ENCODE data around the gene GNAZ. TPM values are rescaled to one million over a fixed set of nuclear protein-coding genes. Genes with fewer than 3 reads are reported as not detected.
"Not testable (repeated sequence)": the region's sequence is repeated elsewhere in the genome, so short reads cannot be mapped to it uniquely, and the experiment has no call there.

GNAZ gene
- total and polyA plus RNA-seq, 7 experiments from 2014 or later, result 0.12 to 2.0 (median 0.31) TPM; not detected in 3

DNA sequence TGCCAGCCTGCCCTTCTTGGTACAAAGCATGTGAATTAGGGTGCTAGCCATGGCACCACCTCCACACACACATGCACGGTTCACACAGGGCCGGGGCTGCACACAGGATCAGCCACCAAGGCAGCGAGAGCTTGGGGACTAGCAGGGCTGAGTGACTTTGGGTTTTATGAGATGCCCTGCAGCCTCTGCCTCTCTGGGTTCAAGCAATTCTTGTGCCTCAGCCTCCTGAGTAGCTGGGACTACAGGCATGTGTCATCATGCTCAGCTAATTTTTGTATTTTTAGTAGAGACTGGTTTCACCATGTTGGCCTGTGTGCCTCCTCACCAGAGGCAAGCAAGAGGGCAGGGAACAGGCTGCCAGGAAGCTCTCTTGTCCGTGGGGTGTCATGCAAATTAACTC is 66.7 kb downstream of the GNAZ start:
- H3K27me3 Mint-ChIP-seq; H3K9me3 ChIP-seq (ENCODE audit: control insufficient read depth in 2 of 3, low read length in 3 of 3); H3K9me3 Mint-ChIP-seq; H3K36me3 Mint-ChIP-seq; ATAC-seq; H3K27me3 ChIP-seq (ENCODE audit: control insufficient read depth in 2 of 2, insufficient read depth in 2 of 2, low read length in 2 of 2); H3K36me3 ChIP-seq (ENCODE audit: control insufficient read depth in 2 of 3, insufficient read depth in 3 of 3, low read length in 3 of 3); intact Hi-C loops (cut with micrococcal nuclease); H3K4me3 ChIP-seq (ENCODE audit: low read length); DNase-seq: not testable (repeated sequence)
- Mint-ChIP-seq H3K4me3 (peak overlapping the region in 3 of 10 donors; percentile 39 to 83 (median 78)), H3K4me1 (peaks cover 16 to 45% (median 41%) of the 10 kb centered on the region in 7 donors), H3K27ac (peak overlapping the region in 8 of 9 donors; percentile 79 to 98 (median 95))
- Histone ChIP-seq H3K27ac (ENCODE audit: low read depth, low read length) (peak overlapping the region; percentile 72), H3K4me1 (ENCODE audit: control insufficient read depth in 2 of 2, insufficient read depth in 2 of 2, low read length in 2 of 2) (peaks cover 45 to 57% of the 10 kb centered on the region in 2 donors)
- ChIA-PET POLR2A (interaction anchor here (1.4 kb wide), 1 partner anchor 12 kb away, joined by 4 read pairs; no protein-coding TSS in a partner anchor), CTCF (interaction anchor here (1.1 to 2.2 kb wide), 2 partner anchors 18 to 178 kb away, joined by 3 to 11 read pairs; no protein-coding TSS in a partner anchor)

DNA sequence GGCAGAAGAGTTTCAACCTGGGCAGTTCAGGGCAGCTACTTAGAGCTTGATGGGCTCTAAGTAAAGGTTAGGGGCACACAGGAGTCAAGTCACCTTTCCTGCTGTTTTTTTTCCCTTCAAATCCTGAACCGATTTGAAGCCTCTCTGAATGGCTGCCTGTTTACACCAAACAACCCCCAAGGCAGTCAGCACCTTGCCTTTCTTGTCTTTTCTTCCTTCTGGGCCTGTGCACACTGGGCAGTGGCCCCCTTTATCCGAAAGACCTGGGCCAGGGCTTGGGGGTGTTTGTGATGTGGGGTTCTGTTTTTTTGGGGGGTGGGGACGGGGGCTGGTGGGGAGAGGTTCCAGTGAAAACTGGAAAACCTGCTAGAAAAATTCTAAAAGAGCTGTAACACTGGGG is 67.1 kb downstream of the GNAZ start:
- intact Hi-C loops (cut with micrococcal nuclease), result no loop called here

DNA sequence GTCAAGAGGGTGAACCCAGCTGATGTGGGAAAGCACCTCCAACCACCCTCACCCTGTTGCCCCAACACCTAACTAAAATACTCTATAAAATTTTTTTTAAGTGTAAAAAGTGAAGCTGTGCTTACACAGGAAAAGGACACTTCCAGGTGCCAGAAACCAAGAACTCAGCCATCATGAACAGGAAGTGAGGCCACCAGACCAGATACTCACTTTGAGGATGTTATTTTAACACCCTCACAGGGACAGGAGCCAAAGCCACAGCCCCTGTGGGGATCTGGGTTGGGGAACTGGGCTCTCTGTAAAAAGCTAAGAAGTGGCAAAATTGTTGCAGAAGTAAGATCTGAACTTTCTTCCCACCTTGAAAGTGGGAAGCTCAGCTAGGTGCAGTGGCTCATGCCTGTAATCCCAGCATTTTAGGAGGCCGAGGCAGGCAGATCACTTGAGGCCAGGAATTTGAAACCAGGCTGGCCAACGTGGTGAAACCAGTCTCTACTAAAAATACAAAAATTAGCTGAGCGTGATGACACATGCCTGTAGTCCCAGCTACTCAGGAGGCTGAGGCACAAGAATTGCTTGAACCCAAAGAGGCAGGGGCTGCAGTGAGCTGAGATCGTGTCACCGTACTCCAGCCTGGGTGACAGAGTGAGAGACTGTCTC is 67.7 kb downstream of the GNAZ start:
- no peaks in the 10 kb centered on the region for H3K36me3 ChIP-seq (ENCODE audit: control insufficient read depth in 2 of 3, insufficient read depth in 3 of 3, low read length in 3 of 3)
- peaks cover 53 to 67% of the 10 kb centered on the region in 2 donors for H3K4me1 ChIP-seq (ENCODE audit: control insufficient read depth in 2 of 2, insufficient read depth in 2 of 2, low read length in 2 of 2)
- peak; percentile 54 for ATAC-seq
- CTCF ChIA-PET, result interaction anchor here (1.1 to 2.2 kb wide), 5 partner anchors 10 to 183 kb away, joined by 3 to 11 read pairs (median 4); no protein-coding TSS in a partner anchor
- peaks cover 21 to 56% (median 51%) of the 10 kb centered on the region in 7 donors for H3K4me1 Mint-ChIP-seq
- POLR2A ChIA-PET, result interaction anchor here (1.4 kb wide), 2 partner anchors 11 to 19 kb away, joined by 4 read pairs; no protein-coding TSS in a partner anchor
- H3K9me3 Mint-ChIP-seq, result no peaks in the 10 kb centered on the region
- peak overlapping the region; percentile 91 to 99 (median 96) for H3K27ac Mint-ChIP-seq
- H3K4me3 ChIP-seq (ENCODE audit: low read length), result peak overlapping the region; percentile 44
- H3K27me3 Mint-ChIP-seq, result peaks cover 0 to 5% (median 0%) of the 10 kb centered on the region in 5 donors
- peak overlapping the region; percentile 62 to 83 (median 72) for H3K4me3 Mint-ChIP-seq
- DNase-seq, result peak; percentile 25 to 61 (median 45)
- no peaks in the 10 kb centered on the region for H3K9me3 ChIP-seq (ENCODE audit: control insufficient read depth in 2 of 3, low read length in 3 of 3)
- intact Hi-C loops (cut with micrococcal nuclease), result no loop called here
- H3K36me3 Mint-ChIP-seq, result no peaks in the 10 kb centered on the region
- peak overlapping the region; percentile 72 for H3K27ac ChIP-seq (ENCODE audit: low read depth, low read length)
- H3K27me3 ChIP-seq (ENCODE audit: control insufficient read depth in 2 of 2, insufficient read depth in 2 of 2, low read length in 2 of 2), result no peaks in the 10 kb centered on the region

More for the DNA sequence above, 67.1 kb downstream of the GNAZ start:
- Mint-ChIP-seq H3K27ac (peak overlapping the region; percentile 91 to 99 (median 96)), H3K36me3 (no peaks in the 10 kb centered on the region), H3K27me3 (peaks cover 0 to 5% (median 0%) of the 10 kb centered on the region in 5 donors), H3K4me1 (peaks cover 20 to 50% (median 46%) of the 10 kb centered on the region in 7 donors), H3K4me3 (peak overlapping the region in 8 of 10 donors; percentile 62 to 83 (median 74)), H3K9me3 (no peaks in the 10 kb centered on the region)
- no peaks in the 10 kb centered on the region for H3K36me3 ChIP-seq (ENCODE audit: control insufficient read depth in 2 of 3, insufficient read depth in 3 of 3, low read length in 3 of 3)
- no peaks in the 10 kb centered on the region for H3K27me3 ChIP-seq (ENCODE audit: control insufficient read depth in 2 of 2, insufficient read depth in 2 of 2, low read length in 2 of 2)
- ChIA-PET POLR2A (interaction anchor here (1.4 kb wide), 2 partner anchors 12 to 18 kb away, joined by 4 read pairs; no protein-coding TSS in a partner anchor), CTCF (interaction anchor here (1.1 to 2.2 kb wide), 3 partner anchors 18 to 183 kb away, joined by 3 to 11 read pairs (median 4); no protein-coding TSS in a partner anchor)
- no peak for ATAC-seq
- no peaks in the 10 kb centered on the region for H3K9me3 ChIP-seq (ENCODE audit: control insufficient read depth in 2 of 3, low read length in 3 of 3)
- peak overlapping the region; percentile 72 for H3K27ac ChIP-seq (ENCODE audit: low read depth, low read length)
- peak overlapping the region; percentile 20 for H3K4me3 ChIP-seq (ENCODE audit: low read length)
- DNase-seq, result no peak
- H3K4me1 ChIP-seq (ENCODE audit: control insufficient read depth in 2 of 2, insufficient read depth in 2 of 2, low read length in 2 of 2), result peaks cover 48 to 62% of the 10 kb centered on the region in 2 donors

DNA sequence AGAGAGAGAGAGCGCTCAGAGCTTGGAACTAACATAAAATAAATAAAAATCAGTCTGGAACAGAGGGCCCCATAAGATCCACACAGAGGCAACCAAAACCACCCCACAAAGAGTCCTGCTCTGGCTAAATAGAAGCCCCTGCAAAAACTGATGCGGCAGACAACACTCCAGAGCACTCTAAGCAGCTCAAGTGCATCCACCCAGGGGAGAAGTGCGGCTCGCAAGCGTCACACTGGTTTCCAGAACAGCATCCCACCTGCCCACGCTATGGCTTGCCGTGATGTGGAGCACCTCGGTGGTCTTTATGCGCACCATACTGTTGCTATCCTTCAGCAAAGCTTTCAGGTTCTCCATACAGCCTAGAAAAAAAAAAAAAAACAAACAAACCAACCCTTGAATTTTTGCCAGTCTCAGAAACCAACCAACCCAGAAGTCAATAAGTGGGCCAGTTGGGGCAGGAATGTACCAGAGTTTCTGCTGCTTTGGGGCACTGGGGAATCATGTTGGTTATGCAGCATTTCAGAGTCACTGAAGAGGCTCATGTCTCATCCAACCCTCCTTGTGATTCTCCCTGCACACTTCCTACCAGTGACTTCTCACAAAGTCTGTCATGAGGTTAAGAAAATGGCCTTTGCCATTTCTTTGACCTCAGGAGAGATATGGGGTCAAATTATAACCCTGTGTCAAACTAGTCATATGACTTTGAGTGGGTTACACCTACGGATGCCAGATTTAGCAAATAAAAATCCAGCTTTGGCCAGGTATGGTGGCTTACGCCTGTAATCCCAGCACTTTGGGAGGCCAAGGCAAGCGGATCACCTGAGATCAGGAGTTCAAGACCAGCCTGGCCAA is 68.5 kb downstream of the GNAZ start:
- H3K36me3 ChIP-seq (ENCODE audit: control insufficient read depth in 2 of 3, insufficient read depth in 3 of 3, low read length in 3 of 3), result no peaks in the 10 kb centered on the region
- ChIA-PET CTCF (interaction anchor here (1.1 to 2.2 kb wide), 4 partner anchors 11 to 184 kb away, joined by 3 to 11 read pairs (median 4); no protein-coding TSS in a partner anchor), POLR2A (interaction anchor here (1.4 kb wide), 1 partner anchor 19 kb away, joined by 4 read pairs; no protein-coding TSS in a partner anchor)
- H3K27ac Mint-ChIP-seq, result peak overlapping the region; percentile 91 to 99 (median 96)
- peaks cover 57 to 72% of the 10 kb centered on the region in 2 donors for H3K4me1 ChIP-seq (ENCODE audit: control insufficient read depth in 2 of 2, insufficient read depth in 2 of 2, low read length in 2 of 2)
- peak overlapping the region; percentile 72 for H3K27ac ChIP-seq (ENCODE audit: low read depth, low read length)
- ATAC-seq (no peak), DNase-seq (no peak)
- intact Hi-C loops (cut with micrococcal nuclease), result no loop called here
- peaks cover 26 to 64% (median 55%) of the 10 kb centered on the region in 7 donors for H3K4me1 Mint-ChIP-seq
- peaks cover 0 to 2% (median 0%) of the 10 kb centered on the region in 11 donors for H3K9me3 Mint-ChIP-seq
- H3K4me3 ChIP-seq (ENCODE audit: low read length), result peak overlapping the region; percentile 44
- H3K9me3 ChIP-seq (ENCODE audit: control insufficient read depth in 2 of 3, low read length in 3 of 3), result no peaks in the 10 kb centered on the region
- H3K27me3 Mint-ChIP-seq, result peaks cover 0 to 4% (median 0%) of the 10 kb centered on the region in 5 donors
- peak overlapping the region; percentile 1 to 83 (median 72) for H3K4me3 Mint-ChIP-seq
- no peaks in the 10 kb centered on the region for H3K27me3 ChIP-seq (ENCODE audit: control insufficient read depth in 2 of 2, insufficient read depth in 2 of 2, low read length in 2 of 2)
- H3K36me3 Mint-ChIP-seq, result no peaks in the 10 kb centered on the region

DNA sequence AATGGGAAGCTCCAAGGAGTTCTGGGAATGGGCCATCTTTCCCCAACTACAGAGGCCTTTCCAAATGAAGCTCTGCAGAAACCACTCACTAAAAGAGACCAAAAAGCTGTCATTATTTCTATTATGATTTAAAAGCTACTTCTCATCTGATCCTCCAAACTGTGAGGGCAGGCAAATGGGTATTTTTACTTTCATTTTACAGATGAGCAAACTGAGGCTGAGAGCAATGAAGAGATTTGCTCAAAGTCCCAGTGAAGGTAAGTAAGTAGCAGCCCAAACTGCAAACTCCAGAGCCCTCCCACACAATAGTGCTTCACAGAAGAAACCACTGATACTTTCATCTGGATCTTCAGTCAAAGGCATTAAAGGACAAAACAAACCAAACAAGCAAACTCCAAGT is 70.1 kb downstream of the GNAZ start:
- no peaks in the 10 kb centered on the region for H3K36me3 ChIP-seq (ENCODE audit: control insufficient read depth in 2 of 3, insufficient read depth in 3 of 3, low read length in 3 of 3)
- peaks cover 32 to 79% (median 70%) of the 10 kb centered on the region in 7 donors for H3K4me1 Mint-ChIP-seq
- no peak overlapping the region for H3K27ac ChIP-seq (ENCODE audit: low read depth, low read length)
- no peaks in the 10 kb centered on the region for H3K36me3 Mint-ChIP-seq
- ChIA-PET POLR2A (interaction anchor here (0.6 to 2.4 kb wide), 4 partner anchors 18 to 335 kb away, joined by 3 to 11 read pairs (median 4); no protein-coding TSS in a partner anchor), CTCF (no interaction called here)
- ATAC-seq (no peak), DNase-seq (no peak)
- no peak overlapping the region for H3K4me3 Mint-ChIP-seq
- intact Hi-C loops (cut with micrococcal nuclease), result loop anchor here in 1 of 2 donors (5.0 kb wide), 2 partner anchors 752 to 1403 kb away; partner anchors contain the start of genes MIF and YPEL1
- H3K9me3 ChIP-seq (ENCODE audit: control insufficient read depth in 2 of 3, low read length in 3 of 3), result no peaks in the 10 kb centered on the region
- no peaks in the 10 kb centered on the region for H3K27me3 ChIP-seq (ENCODE audit: control insufficient read depth in 2 of 2, insufficient read depth in 2 of 2, low read length in 2 of 2)
- H3K9me3 Mint-ChIP-seq, result peaks cover 0 to 2% (median 0%) of the 10 kb centered on the region in 11 donors
- H3K4me1 ChIP-seq (ENCODE audit: control insufficient read depth in 2 of 2, insufficient read depth in 2 of 2, low read length in 2 of 2), result peaks cover 71 to 76% of the 10 kb centered on the region in 2 donors
- H3K27ac Mint-ChIP-seq, result peak overlapping the region in 8 of 9 donors; percentile 25 to 98 (median 86)
- H3K4me3 ChIP-seq (ENCODE audit: low read length), result no peak overlapping the region
- H3K27me3 Mint-ChIP-seq, result peaks cover 0 to 5% (median 0%) of the 10 kb centered on the region in 5 donors

Measured in naive thymus-derived CD4-positive, alpha-beta T cell (primary cell).